22Rv1 (cell line): ENCODE results near the gene INSL4.
A peak's percentile ranks its signal among the peaks of the same experiment; 100 is the strongest.

ENCODE experiments used
- H3K27ac ChIP-seq: fragments of 450-650 bp; 2 replicates; pipeline ENCODE4 v1.5.1; 2017
- ZFX ChIP-seq: fragments of 450-650 bp; IDR thresholded peaks from 2 replicates; pipeline ENCODE4 v1.6.1; 2017; ENCODE audit warnings: antibody characterized with exemption, borderline replicate concordance
- TF ChIP-seq, protein P1 (sequence below): fragments of 450-650 bp; IDR thresholded peaks from 2 replicates; pipeline ENCODE4 v1.5.1; 2017; ENCODE audit warnings: mild to moderate bottlenecking

Gene INSL4

DNA sequence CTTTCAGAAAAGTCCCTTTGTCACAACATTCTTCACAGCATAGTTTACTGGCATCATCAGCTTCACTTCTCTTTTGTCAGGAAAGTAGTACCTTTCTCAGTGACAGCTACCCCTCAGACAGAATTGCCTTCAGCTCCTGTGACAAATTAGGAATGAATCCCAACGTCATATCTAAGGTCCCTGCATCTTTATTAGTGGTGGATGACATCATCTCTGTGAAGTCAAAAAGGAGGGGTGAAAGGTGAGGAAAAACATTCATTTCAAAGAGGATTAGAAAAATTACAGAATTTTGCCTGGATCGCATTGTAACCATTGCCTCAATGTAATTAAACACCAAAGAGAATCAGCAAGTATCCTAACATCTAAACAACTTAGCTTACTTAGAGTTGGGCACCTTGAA is 37.9 kb upstream of the INSL4 start:
- no peak for TF ChIP-seq ZFX
- TF ChIP-seq, protein P1, sequence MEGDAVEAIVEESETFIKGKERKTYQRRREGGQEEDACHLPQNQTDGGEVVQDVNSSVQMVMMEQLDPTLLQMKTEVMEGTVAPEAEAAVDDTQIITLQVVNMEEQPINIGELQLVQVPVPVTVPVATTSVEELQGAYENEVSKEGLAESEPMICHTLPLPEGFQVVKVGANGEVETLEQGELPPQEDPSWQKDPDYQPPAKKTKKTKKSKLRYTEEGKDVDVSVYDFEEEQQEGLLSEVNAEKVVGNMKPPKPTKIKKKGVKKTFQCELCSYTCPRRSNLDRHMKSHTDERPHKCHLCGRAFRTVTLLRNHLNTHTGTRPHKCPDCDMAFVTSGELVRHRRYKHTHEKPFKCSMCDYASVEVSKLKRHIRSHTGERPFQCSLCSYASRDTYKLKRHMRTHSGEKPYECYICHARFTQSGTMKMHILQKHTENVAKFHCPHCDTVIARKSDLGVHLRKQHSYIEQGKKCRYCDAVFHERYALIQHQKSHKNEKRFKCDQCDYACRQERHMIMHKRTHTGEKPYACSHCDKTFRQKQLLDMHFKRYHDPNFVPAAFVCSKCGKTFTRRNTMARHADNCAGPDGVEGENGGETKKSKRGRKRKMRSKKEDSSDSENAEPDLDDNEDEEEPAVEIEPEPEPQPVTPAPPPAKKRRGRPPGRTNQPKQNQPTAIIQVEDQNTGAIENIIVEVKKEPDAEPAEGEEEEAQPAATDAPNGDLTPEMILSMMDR, result no peak
- no peak overlapping the region for H3K27ac ChIP-seq

DNA sequence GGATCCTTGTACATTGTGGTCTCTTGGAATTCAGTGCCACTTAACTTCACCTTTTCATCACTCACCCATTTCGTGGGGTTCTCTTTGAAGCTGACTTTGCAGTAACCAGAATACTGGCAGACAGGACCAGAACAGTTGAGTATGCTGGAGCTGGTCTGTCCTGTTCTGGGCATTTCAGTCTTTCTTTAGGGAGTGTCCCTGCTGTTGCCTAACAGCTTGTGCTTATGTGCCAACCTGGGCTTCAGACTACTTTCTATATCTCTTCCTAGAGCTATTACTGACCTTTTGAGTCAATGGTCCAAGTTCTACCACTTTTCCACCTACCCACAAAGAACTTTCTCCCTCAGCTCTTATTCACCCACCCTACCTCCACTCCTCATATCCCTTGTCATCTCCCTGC is 35.8 kb upstream of the INSL4 start:
- no peak for TF ChIP-seq ZFX
- TF ChIP-seq, protein P1, result no peak
- H3K27ac ChIP-seq, result no peak overlapping the region

DNA sequence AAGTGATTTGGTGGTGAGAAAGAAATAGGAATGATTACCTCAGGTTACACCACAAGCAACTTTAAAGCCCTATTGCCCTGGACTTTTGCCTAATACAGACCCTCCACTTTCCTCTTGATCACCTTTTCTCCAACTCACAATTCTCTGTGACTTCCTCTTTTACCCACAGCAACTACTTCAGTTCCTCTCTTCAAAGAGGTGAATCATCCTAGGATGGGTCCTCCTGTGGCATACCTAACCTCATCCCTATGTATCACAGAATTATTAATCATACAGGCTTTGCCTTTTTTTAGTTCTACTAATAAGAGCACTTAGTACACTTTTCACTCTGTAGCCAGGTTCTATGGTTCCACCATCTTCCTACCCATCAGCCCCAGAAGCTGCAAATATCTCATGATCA is 26.1 kb upstream of the INSL4 start:
- H3K27ac ChIP-seq, result no peak overlapping the region
- TF ChIP-seq, protein P1, result no peak
- TF ChIP-seq ZFX, result no peak

DNA sequence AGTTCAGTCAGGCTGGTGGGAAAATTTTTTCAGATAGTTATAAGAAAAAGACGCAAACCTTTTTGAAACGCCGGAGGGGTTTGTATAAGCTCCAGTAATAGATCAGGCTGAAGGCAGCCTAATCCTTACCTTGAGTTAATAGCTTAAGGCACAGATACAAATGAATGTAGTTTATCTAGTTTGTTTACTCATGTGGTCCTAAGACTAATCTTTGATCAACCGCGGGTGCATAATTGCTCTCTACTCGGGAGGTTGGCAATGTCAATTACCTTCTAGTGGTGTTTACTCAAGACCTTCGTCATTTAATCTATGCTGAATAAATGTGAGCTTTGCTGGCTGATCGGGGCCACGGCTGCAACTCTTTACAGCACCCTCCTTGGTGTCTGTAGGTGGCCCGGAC is 665 bp upstream of the INSL4 start:
- TF ChIP-seq, protein P1, result no peak
- H3K27ac ChIP-seq, result no peak overlapping the region

DNA sequence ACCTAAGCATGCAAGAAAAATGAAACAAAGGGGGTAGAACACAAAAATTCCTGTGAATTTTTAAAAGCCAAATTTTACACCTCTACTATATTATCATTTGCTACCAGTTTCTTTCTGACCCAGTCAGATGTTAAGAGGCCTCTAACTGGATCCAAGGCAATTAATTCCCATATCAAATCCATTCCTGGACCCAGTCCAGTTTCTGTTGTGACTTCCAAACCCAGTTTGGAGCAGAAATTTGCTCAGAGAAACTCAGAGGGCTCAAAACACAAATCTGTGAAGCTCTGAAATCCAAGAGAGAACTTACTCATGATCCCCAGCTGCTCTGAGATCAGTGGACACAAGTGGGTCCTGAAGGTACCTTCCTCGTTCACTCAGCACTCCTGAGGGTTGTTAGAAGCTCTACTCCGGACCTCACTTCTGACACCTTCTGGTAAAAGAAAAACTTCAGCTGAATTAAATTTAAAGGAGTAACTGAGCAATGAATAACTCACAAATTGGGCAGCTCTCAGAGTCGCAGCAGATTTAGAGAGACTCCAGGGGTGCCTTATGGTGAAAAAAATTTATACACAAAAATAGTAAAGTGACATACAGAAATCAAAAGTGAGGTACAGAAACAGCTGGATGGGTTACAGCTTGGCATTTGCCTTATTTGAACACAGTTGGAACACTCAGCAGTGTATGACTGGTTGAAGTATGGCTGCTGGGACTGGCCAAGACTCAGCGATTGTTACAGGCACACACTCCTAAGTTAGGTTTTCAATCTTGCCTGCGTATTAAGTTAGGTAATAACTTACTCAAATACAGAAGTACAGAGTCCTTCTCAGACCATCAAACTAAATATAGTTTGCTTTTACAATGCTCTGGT is 32.4 kb downstream of the INSL4 start:
- H3K27ac ChIP-seq, result no peak overlapping the region
- TF ChIP-seq, protein P1, result peak; percentile 27
- TF ChIP-seq ZFX, result no peak

DNA sequence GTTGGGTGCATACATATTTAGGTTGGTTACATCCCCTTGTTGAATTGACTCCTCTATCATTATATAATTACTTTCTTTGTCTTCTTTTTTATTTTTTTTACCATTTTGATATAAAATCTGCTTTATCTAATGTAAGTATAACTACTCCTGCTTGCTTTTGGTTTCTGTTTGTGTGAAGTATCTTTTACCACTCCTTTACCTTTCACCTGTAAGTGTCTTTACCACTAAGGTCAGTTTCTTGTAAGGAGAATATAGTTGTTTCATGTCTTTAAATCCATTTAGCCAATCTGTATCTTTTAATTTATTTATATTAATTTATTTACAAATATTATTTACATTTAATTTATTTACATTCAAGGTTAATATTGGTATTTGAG is 33.0 kb downstream of the INSL4 start:
- TF ChIP-seq, protein P1, result no peak
- TF ChIP-seq ZFX, result no peak
- H3K27ac ChIP-seq, result no peak overlapping the region

DNA sequence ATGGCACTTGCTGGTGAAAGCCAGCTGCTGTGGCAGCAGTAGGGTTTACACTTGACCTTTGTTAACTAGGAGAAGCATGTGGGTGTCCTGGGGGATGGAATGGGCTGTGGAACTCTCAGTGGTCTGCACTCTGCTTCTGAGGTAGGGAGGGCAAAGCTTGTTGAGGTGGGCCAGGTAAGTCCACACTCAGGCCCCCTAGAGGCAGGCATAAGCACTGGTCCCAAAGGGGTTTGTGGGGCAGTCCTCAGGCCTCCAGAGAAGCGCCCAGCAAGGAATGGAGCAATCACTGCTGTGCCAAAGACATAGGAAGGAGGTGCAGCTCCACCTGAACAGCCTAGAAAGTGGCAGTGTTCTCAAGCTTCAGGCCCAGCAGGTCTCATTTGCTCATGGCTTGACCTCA is 34.7 kb downstream of the INSL4 start:
- no peak overlapping the region for H3K27ac ChIP-seq
- TF ChIP-seq, protein P1, result peak; percentile 29
- no peak for TF ChIP-seq ZFX
